ENCODE results near the gene CDH26.

- TF ChIP-seq POLR2A (IDR thresholded peaks at IDR 0.05) (no peak), CTCF (IDR thresholded peaks at IDR 0.05) (no peak)
These were observed 96.8 kb downstream of the CDH26 start for GRCh38 chr20:60054716-60055634.

All from esophagus squamous epithelium (tissue), 4 donors.